ENCODE measurements around the gene CCDC6. TPM values are rescaled to one million over a fixed set of nuclear protein-coding genes. Genes with fewer than 3 reads are reported as not detected.

CCDC6 gene
- total RNA-seq, 2 experiments from 2014 or later: 16.8 to 34.4 TPM

DNA sequence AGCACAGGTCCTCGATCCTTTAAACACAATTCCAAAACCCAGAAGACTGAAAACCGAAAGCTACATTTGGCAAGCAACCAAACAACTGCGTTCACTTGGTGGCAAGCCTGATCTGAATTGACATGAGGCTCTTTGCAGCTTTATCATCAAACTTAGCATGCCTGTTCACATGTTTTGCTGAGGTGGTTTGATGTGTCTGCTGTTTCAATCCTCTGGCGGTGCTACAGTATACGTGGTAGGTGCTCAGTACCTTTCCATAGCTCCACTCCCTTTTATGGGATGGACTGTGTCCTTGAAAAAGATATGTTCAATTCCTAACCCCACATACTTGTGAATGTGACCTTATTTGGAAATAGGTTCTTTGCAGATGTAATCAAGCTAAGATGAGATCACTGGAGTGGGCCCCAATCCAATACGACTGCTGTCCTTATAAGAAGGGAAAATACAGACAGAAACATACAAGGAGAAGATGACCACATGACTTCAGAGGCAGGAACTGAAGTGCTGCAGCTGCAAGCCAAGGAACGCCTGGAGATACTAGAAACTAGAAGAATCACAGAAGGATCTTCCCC lies 33.4 kb downstream of the CCDC6 start:
- no peak for ATAC-seq

DNA sequence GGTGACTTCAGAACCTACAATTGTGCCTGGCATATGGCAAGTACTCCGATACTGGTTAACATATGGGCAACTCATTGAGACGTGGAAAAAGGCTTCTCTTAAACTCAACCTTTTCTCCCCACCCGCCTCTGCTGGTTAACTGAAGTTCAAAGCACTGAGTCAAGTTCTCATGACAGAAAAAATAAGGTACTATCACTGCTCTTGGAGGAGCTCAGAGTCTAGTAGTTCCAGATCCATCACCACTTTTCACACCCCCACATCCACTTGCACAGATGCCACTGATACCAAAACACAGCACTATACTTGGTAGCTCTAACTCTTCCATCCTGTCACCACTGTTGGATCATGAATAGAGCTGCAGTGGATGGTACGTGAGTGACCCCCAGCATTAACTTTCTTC lies 36.2 kb downstream of the CCDC6 start:
- ATAC-seq: no peak
- Mint-ChIP-seq H3K27ac (no peak overlapping the region), H3K36me3 (no peaks in the 10 kb centered on the region), H3K9me3 (ENCODE audit: low read depth) (no peaks in the 10 kb centered on the region), H3K4me3 (no peak overlapping the region), H3K27me3 (no peaks in the 10 kb centered on the region), H3K4me1 (peaks cover 36% of the 10 kb centered on the region)
- DNase-seq: no peak
- CTCF ChIA-PET: interaction anchor here (1.0 kb wide), 1 partner anchor 36 kb away, joined by 4 read pairs; the partner anchor contains the start of gene CCDC6

More for the DNA sequence above, 33.4 kb downstream of the CCDC6 start:
- Mint-ChIP-seq H3K4me1 (peaks cover 42% of the 10 kb centered on the region), H3K4me3 (no peak overlapping the region), H3K27me3 (no peaks in the 10 kb centered on the region), H3K9me3 (ENCODE audit: low read depth) (no peaks in the 10 kb centered on the region), H3K27ac (no peak overlapping the region), H3K36me3 (peaks cover 4% of the 10 kb centered on the region)
- CTCF ChIA-PET: interaction anchor here (0.9 to 1.3 kb wide), 3 partner anchors 10 to 35 kb away, joined by 3 to 4 read pairs (median 4); partner anchors contain the start of gene CCDC6
- DNase-seq: no peak

GRCh38 chr10:59869594-59869940 lies 36.8 kb downstream of the CCDC6 start:
- Mint-ChIP-seq H3K36me3 (no peaks in the 10 kb centered on the region), H3K4me3 (no peak overlapping the region), H3K27me3 (no peaks in the 10 kb centered on the region), H3K9me3 (ENCODE audit: low read depth) (no peaks in the 10 kb centered on the region), H3K27ac (no peak overlapping the region), H3K4me1 (peaks cover 39% of the 10 kb centered on the region)
- no peak for ATAC-seq
- no peak for DNase-seq
- CTCF ChIA-PET: interaction anchor here (1.0 kb wide), 1 partner anchor 37 kb away, joined by 4 read pairs; the partner anchor contains the start of gene CCDC6

DNA sequence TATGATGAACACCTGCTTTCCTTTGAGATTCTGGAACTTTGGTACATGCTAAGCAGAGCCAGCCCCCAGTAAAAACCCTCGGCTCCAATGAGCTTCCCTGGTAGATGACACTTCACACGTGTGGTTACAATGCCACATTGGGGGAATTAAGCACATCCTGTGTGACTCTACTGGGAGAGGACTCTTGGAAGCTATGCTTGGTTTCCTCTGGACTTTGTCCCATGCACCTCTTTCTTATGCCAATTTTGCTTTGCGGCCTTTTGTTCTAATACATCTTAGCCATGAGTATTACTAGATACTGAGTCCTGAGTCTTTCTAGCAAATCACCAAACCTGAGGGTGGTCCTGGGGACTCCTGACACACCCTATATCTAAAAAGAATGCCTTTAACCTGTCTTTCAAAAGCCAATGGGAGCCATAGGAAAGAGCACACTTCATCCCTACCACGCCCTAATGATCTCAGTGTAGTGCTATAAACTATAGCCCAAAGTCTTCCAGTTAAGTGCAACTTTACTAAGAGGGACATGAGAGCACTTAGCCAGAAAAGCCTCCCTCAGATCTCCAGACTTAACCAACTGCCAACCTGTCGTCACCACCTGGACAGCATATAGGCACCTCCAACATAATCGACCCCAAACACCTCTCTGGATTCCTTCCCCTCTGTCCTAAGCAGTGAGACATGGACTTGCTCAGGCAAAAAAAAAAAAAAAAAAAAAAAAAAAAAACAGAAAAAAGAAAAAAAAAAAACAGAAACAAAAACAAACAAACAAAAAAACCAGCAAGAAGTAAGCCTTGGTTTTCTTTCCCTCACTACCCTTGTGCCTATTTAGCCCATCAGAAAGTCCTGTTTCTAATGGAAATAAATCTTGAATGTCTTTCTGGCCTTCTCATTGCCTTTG lies 37.4 kb downstream of the CCDC6 start:
- H3K9me3 Mint-ChIP-seq (ENCODE audit: low read depth): no peaks in the 10 kb centered on the region
- H3K36me3 Mint-ChIP-seq: no peaks in the 10 kb centered on the region
- H3K4me3 Mint-ChIP-seq: no peak overlapping the region
- H3K4me1 Mint-ChIP-seq: peaks cover 41% of the 10 kb centered on the region
- no peak for DNase-seq
- H3K27me3 Mint-ChIP-seq: no peaks in the 10 kb centered on the region
- no peak for ATAC-seq
- no peak overlapping the region for H3K27ac Mint-ChIP-seq
- CTCF ChIA-PET: interaction anchor here (6.4 kb wide), 1 partner anchor 38 kb away, joined by 78 read pairs; the partner anchor contains the start of gene CCDC6

- Mint-ChIP-seq H3K4me1 (peaks cover 35% of the 10 kb centered on the region), H3K36me3 (no peaks in the 10 kb centered on the region), H3K27me3 (no peaks in the 10 kb centered on the region), H3K4me3 (no peak overlapping the region), H3K9me3 (ENCODE audit: low read depth) (no peaks in the 10 kb centered on the region), H3K27ac (no peak overlapping the region)
- no peak for ATAC-seq
- CTCF ChIA-PET: interaction anchor here (6.4 kb wide), 1 partner anchor 40 kb away, joined by 78 read pairs; the partner anchor contains the start of gene CCDC6
- no peak for DNase-seq
These were observed 38.8 kb downstream of the CCDC6 start for GRCh38 chr10:59867590-59867989.

DNA sequence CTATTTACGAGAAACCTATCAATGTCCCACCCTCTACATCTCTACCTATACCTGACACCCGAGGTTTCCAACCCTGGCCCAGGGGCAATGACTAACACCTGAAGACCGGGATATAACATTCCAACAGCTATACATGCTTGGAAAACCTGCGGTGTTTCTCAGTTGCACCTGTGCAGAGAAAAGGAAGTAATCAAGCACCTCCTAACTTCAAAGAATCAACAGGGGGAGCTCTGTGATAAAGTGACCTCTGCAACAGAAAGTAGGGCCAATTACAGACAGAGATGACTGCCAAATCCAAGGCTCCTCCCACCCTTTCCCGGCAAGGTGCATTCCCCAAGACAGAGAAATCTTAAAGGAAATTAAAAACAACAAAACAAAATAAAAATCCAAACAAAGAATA lies 41.3 kb downstream of the CCDC6 start:
- Mint-ChIP-seq H3K4me3 (no peak overlapping the region), H3K4me1 (peaks cover 28% of the 10 kb centered on the region), H3K27ac (no peak overlapping the region), H3K9me3 (ENCODE audit: low read depth) (no peaks in the 10 kb centered on the region), H3K36me3 (peaks cover 10% of the 10 kb centered on the region), H3K27me3 (no peaks in the 10 kb centered on the region)
- DNase-seq: no peak
- ATAC-seq: peak; percentile 73
- CTCF ChIA-PET: interaction anchor here (0.7 to 6.4 kb wide), 18 partner anchors 12 to 344 kb away, joined by 3 to 78 read pairs (median 4); partner anchors contain the start of gene CCDC6

DNA sequence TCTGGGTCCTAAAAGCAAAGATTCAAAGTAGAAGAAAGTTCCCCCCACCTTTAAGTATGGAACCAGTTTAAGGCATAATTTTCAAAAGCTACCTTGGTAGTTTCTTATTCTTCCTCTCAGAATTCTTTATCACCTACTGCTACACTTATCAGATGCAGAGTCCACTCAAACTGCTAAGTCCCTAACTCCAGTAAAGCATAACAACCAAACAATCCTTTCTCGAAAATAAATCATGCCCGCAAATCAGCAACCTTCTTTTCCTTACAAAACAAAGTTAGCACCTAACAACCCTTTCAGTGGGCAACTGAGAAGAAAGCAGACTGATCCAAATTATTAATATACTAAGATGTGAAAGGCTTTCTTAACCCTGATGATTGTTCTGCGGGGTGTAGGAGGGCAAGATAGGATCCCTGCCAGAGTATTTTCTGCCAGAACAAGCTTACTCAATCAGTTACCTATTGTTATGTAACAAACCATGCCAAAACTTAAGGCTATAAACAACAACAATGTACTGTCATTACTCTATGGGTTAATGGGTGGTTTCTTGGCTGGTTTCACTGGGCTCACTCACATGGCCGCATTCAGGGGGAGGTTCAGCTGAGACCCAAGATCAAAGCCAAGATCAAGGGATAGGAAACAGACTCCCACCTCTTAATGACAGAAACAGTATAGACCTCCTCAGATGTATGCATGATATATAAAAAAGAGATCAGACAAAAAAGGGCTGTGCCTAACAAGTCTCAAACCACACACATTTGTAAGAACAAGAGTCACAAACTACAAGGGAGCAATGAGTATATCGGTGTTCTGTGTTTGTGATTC lies 42.0 kb downstream of the CCDC6 start:
- DNase-seq: no peak
- Mint-ChIP-seq H3K9me3 (ENCODE audit: low read depth) (peaks cover 3% of the 10 kb centered on the region), H3K27me3 (no peaks in the 10 kb centered on the region), H3K27ac (no peak overlapping the region), H3K36me3 (peaks cover 14% of the 10 kb centered on the region), H3K4me1 (peaks cover 24% of the 10 kb centered on the region), H3K4me3 (no peak overlapping the region)
- CTCF ChIA-PET: interaction anchor here (0.7 to 6.4 kb wide), 18 partner anchors 13 to 344 kb away, joined by 3 to 78 read pairs (median 4); partner anchors contain the start of gene CCDC6
- no peak for ATAC-seq

GRCh38 chr10:59859570-59859969 lies 46.8 kb downstream of the CCDC6 start:
- no peak overlapping the region for H3K4me3 Mint-ChIP-seq
- ATAC-seq: no peak
- H3K27ac Mint-ChIP-seq: no peak overlapping the region
- H3K27me3 Mint-ChIP-seq: no peaks in the 10 kb centered on the region
- peaks cover 25% of the 10 kb centered on the region for H3K36me3 Mint-ChIP-seq
- CTCF ChIA-PET: no interaction called here
- peaks cover 6% of the 10 kb centered on the region for H3K4me1 Mint-ChIP-seq
- peaks cover 4% of the 10 kb centered on the region for H3K9me3 Mint-ChIP-seq (ENCODE audit: low read depth)
- no peak for DNase-seq

DNA sequence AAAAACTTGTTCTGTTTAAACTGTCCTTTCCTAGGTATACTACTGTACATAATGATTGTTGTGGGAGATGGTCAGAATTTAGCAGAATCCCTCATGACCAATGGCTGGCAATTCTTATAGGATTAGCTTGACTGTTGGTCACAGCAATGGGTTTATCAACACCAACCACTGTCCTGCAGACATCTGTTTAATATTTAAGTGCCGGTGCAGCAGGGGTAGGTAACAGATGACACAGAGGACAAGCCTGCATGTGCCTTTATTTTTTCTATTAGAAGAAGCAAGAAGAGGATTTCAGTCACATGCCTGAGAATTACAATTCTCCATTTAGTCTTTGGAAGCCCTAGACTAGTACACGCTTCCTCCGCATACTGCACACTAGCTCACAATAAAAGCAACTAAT lies 48.4 kb downstream of the CCDC6 start:
- Mint-ChIP-seq H3K27me3 (no peaks in the 10 kb centered on the region), H3K27ac (no peak overlapping the region), H3K4me3 (no peak overlapping the region), H3K9me3 (ENCODE audit: low read depth) (peaks cover 6% of the 10 kb centered on the region), H3K4me1 (peaks cover 3% of the 10 kb centered on the region), H3K36me3 (peaks cover 32% of the 10 kb centered on the region)
- ATAC-seq: no peak
- DNase-seq: no peak
- CTCF ChIA-PET: no interaction called here

DNA sequence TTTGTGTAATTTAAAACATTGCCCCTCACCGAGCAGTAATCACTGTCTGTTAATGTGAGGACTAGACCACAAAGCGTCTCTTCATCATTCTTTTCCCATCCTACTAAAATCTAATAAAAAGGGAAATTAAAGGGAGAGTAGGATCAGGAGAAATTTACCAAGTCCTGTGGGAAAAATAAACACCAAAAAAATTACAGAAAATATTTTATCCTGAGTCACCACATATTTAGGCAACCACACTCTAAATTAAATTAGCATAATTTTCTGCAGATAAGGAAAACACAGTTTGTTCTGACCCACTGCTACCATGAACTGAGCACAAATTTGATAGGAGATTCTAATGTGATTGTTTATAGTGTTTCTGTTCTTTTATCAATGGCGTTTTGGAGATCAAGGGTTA lies 49.3 kb downstream of the CCDC6 start:
- Mint-ChIP-seq H3K36me3 (peaks cover 41% of the 10 kb centered on the region), H3K27me3 (no peaks in the 10 kb centered on the region), H3K4me3 (no peak overlapping the region), H3K4me1 (peaks cover 8% of the 10 kb centered on the region), H3K9me3 (ENCODE audit: low read depth) (peaks cover 6% of the 10 kb centered on the region), H3K27ac (no peak overlapping the region)
- CTCF ChIA-PET: no interaction called here
- ATAC-seq: no peak
- no peak for DNase-seq

GRCh38 chr10:59856104-59856503 lies 50.3 kb downstream of the CCDC6 start:
- ATAC-seq (no peak), DNase-seq (no peak)
- Mint-ChIP-seq H3K4me1 (peaks cover 8% of the 10 kb centered on the region), H3K27me3 (no peaks in the 10 kb centered on the region), H3K36me3 (peaks cover 43% of the 10 kb centered on the region), H3K9me3 (ENCODE audit: low read depth) (peaks cover 6% of the 10 kb centered on the region), H3K4me3 (no peak overlapping the region), H3K27ac (no peak overlapping the region)
- CTCF ChIA-PET: interaction anchor here (0.9 kb wide), 1 partner anchor 50 kb away, joined by 3 read pairs; the partner anchor contains the start of gene CCDC6

DNA sequence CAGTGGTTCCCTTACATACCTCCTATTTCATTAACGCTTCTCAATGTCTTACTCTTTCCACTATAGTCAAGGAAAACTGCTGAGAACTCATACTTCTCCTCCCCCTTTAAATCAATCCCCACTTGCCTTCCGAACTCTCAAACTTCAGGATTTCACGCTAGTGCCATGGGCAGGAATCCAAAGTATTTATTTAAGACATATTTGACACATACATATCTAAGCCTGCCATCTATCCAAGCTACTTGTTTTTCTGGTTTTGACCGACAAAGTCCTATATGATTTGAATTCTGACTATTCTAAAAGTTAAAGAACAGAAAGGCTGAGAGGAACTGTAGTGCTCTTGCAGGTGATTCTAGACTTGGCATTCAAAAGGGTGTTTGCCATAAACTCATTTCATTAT lies 51.8 kb downstream of the CCDC6 start:
- no peaks in the 10 kb centered on the region for H3K27me3 Mint-ChIP-seq
- CTCF ChIA-PET: no interaction called here
- ATAC-seq (no peak), DNase-seq (no peak)
- no peak overlapping the region for H3K27ac Mint-ChIP-seq
- peaks cover 8% of the 10 kb centered on the region for H3K4me1 Mint-ChIP-seq
- no peak overlapping the region for H3K4me3 Mint-ChIP-seq
- H3K9me3 Mint-ChIP-seq (ENCODE audit: low read depth): peaks cover 5% of the 10 kb centered on the region
- peaks cover 34% of the 10 kb centered on the region for H3K36me3 Mint-ChIP-seq

DNA sequence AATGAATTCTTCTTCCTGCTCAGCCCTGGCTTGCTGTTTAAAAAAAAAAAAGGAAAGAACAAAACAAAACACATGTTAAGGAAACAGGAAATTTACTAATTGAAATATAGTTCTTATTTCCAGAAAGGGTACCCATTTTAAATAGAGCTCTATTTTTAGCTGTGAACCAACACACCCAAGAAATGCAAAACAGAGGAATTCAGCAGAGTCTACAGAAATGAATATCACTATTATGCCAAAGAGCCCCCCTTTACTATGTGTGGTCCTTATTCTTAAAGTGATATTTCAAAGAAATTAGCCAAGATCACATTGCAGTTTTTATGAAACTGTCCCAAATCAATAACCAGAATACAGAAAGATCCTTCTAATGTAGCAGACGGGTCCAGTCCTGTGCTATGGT lies 53.7 kb downstream of the CCDC6 start:
- CTCF ChIA-PET: interaction anchor here (0.7 kb wide), 1 partner anchor 54 kb away, joined by 3 read pairs; the partner anchor contains the start of gene CCDC6

More for the DNA sequence above, 53.7 kb downstream of the CCDC6 start:
- H3K9me3 Mint-ChIP-seq (ENCODE audit: low read depth): peaks cover 3% of the 10 kb centered on the region
- DNase-seq: no peak
- no peaks in the 10 kb centered on the region for H3K27me3 Mint-ChIP-seq
- no peak for ATAC-seq
- peaks cover 35% of the 10 kb centered on the region for H3K36me3 Mint-ChIP-seq
- peaks cover 6% of the 10 kb centered on the region for H3K4me1 Mint-ChIP-seq
- no peak overlapping the region for H3K4me3 Mint-ChIP-seq
- no peak overlapping the region for H3K27ac Mint-ChIP-seq

All from activated CD8-positive, alpha-beta memory T cell treated with anti-CD3 and anti-CD28 coated beads, Interleukin-2, amount 10 ng/mL, durations not matched to agents 7 days and 5 days (primary cell).